HG03139 (cell line): ENCODE measurements around the gene PPP2R3A.
"Not testable (repeated sequence)": the region's sequence is repeated elsewhere in the genome, so short reads cannot be mapped to it uniquely, and the experiment has no call there.

ENCODE experiments used
- ATAC-seq: cut with Tn5 transposase; IDR thresholded peaks from one replicate; pipeline ENCODE4 v1.9.1; 2021; ENCODE audit not compliant: unreplicated experiment

The PPP2R3A gene

GRCh38 chr3:136146981-136147729, 181.6 kb downstream of the PPP2R3A start:
- no peak for ATAC-seq

- ATAC-seq, result no peak
Observed at GRCh38 chr3:136149667-136150066, 184.1 kb downstream of the PPP2R3A start.

- ATAC-seq, result no peak
Observed at GRCh38 chr3:136151219-136151618, 185.7 kb downstream of the PPP2R3A start.

- no peak for ATAC-seq
Observed at GRCh38 chr3:136152176-136152843, 186.8 kb downstream of the PPP2R3A start.

- no peak for ATAC-seq
Observed at GRCh38 chr3:136152963-136153362, 187.4 kb downstream of the PPP2R3A start.

- no peak for ATAC-seq
Observed at GRCh38 chr3:136161516-136161915, 196.0 kb downstream of the PPP2R3A start.

- no peak for ATAC-seq
Observed at GRCh38 chr3:136162322-136162721, 196.8 kb downstream of the PPP2R3A start.

- not testable (repeated sequence) for ATAC-seq
Observed at GRCh38 chr3:136163607-136164006, 198.1 kb downstream of the PPP2R3A start.

- ATAC-seq, result no peak
Observed at GRCh38 chr3:136166507-136166906, 201.0 kb downstream of the PPP2R3A start.

GRCh38 chr3:136168236-136168635, 202.7 kb downstream of the PPP2R3A start:
- not testable (repeated sequence) for ATAC-seq

- no peak for ATAC-seq
Observed at GRCh38 chr3:136171097-136171542, 205.6 kb downstream of the PPP2R3A start.

GRCh38 chr3:136173939-136174490, 208.5 kb downstream of the PPP2R3A start:
- ATAC-seq, result no peak

- ATAC-seq, result no peak
Observed at GRCh38 chr3:136177876-136178275, 212.3 kb downstream of the PPP2R3A start.

GRCh38 chr3:136181741-136182140, 216.2 kb downstream of the PPP2R3A start:
- ATAC-seq, result no peak

- no peak for ATAC-seq
Observed at GRCh38 chr3:136184703-136185102, 219.2 kb downstream of the PPP2R3A start.

- ATAC-seq, result no peak
Observed at GRCh38 chr3:136186344-136186743, 220.8 kb downstream of the PPP2R3A start.

GRCh38 chr3:136186846-136187245, 221.3 kb downstream of the PPP2R3A start:
- no peak for ATAC-seq

GRCh38 chr3:136187868-136188267, 222.3 kb downstream of the PPP2R3A start:
- ATAC-seq, result no peak

GRCh38 chr3:136189043-136189442, 223.5 kb downstream of the PPP2R3A start:
- ATAC-seq, result no peak

GRCh38 chr3:136189859-136190617, 224.5 kb downstream of the PPP2R3A start:
- no peak for ATAC-seq

GRCh38 chr3:136192195-136192594, 226.7 kb downstream of the PPP2R3A start:
- not testable (repeated sequence) for ATAC-seq
